A549 (cell line): ENCODE results near the gene RELL2. TPM values are rescaled to one million over a fixed set of nuclear protein-coding genes. Genes with fewer than 3 reads are reported as not detected.

Experiments used
- ATAC-seq, 2 experiments: fragments of 200-7000 bp in 1 of 2; fragments of >200 bp in 1 of 2; cut with Nextera tagmentation in 1 of 2; cut with Tn5 transposase in 1 of 2; 3 replicates each; pipeline versions ENCODE4 v1.8.0 to v1.9.1; 2018 to 2020; ENCODE audit warnings: mild to moderate bottlenecking in 1 of 2, moderate library complexity in 1 of 2
- CTCF ChIA-PET: fragments of 300-600 bp; sonication (Branson Sonifier 250); formaldehyde crosslinking; extraction: SDS; loops from one replicate; lab custom pipeline; 2021; ENCODE audit warnings: antibody characterized with exemption, inconsistent platforms; lab: Yijun Ruan, JAX
- POLR2A ChIA-PET: fragments of 350-600 bp; formaldehyde crosslinking; extraction: SDS; loops from one replicate; lab custom pipeline; 2021; ENCODE audit warnings: antibody characterized with exemption, inconsistent platforms; lab: Yijun Ruan, JAX
- DNase-seq, 2 experiments: peaks; one replicate each; pipeline versions ENCODE4 v3.0.0 to v3.0.0-alpha.2; 2011 to 2016; ENCODE audit warnings: low read depth in 1 of 2, low spot score in 1 of 2
- FAIRE-seq: peaks from 2 replicates; lab custom pipeline; 2011; peaks lifted over from hg19 to GRCh38; lab: Jason Lieb, UNC
- H3K27ac ChIP-seq, 2 experiments: fragments of >200 bp; sonication (Bioruptor Twin); formaldehyde crosslinking; 3 replicates each; pipeline ENCODE4 v1.5.1; 2016 to 2017
- H3K4me1 ChIP-seq: fragments of >200 bp; sonication (Bioruptor Twin); formaldehyde crosslinking; 3 replicates; pipeline ENCODE4 v1.6.1; 2016
- H3K4me2 ChIP-seq: fragments of >200 bp; sonication (Bioruptor Twin); formaldehyde crosslinking; 3 replicates; pipeline ENCODE4 v1.6.1; 2016
- H3K4me3 ChIP-seq: fragments of >200 bp; sonication (Bioruptor Twin); formaldehyde crosslinking; 3 replicates; pipeline ENCODE4 v1.5.1; 2016
- H3K9me3 ChIP-seq: fragments of >200 bp; sonication (Bioruptor Twin); formaldehyde crosslinking; 3 replicates; pipeline ENCODE4 v1.6.1; 2016
- CEBPB ChIP-seq, 2 experiments: fragments of >200 bp in 1 of 2; sonication (Bioruptor Twin) in 1 of 2; formaldehyde crosslinking in 1 of 2; IDR thresholded peaks; 2 replicates each; pipeline ENCODE4 v1.6.1; 2012 to 2016
- CHD4 ChIP-seq: fragments of 200-600 bp; sonication (generic); IDR thresholded peaks from 2 replicates; pipeline ENCODE4 v1.6.1; 2016; ENCODE audit warnings: antibody characterized with exemption, mild to moderate bottlenecking, borderline replicate concordance
- EHF ChIP-seq: fragments of 250-450 bp; sonication (Bioruptor Pico); IDR thresholded peaks from 2 replicates; pipeline ENCODE4 v1.5.0; 2020; ENCODE audit warnings: mild to moderate bottlenecking
- EHMT2 ChIP-seq: fragments of 200-600 bp; sonication (generic); IDR thresholded peaks from 2 replicates; pipeline ENCODE4 v1.6.1; 2016; ENCODE audit warnings: antibody characterized with exemption, low read depth, mild to moderate bottlenecking, moderate library complexity
- HDAC2 ChIP-seq: fragments of 200-600 bp; sonication (generic); IDR thresholded peaks from 2 replicates; pipeline ENCODE4 v1.6.1; 2016
- HEYL ChIP-seq: fragments of 250-450 bp; sonication (Bioruptor Pico); IDR thresholded peaks from 2 replicates; pipeline ENCODE4 v1.8.0; 2021; ENCODE audit warnings: mild to moderate bottlenecking, moderate library complexity
- HOXB5 ChIP-seq: fragments of 250-450 bp; sonication (Bioruptor Pico); IDR thresholded peaks from 2 replicates; pipeline ENCODE4 v1.5.0; 2020; ENCODE audit warnings: mild to moderate bottlenecking, moderate library complexity
- KDM1A ChIP-seq: fragments of 200-600 bp; sonication (generic); IDR thresholded peaks from 2 replicates; pipeline ENCODE4 v1.6.1; 2016; ENCODE audit warnings: low read depth, mild to moderate bottlenecking
- MAZ ChIP-seq: fragments of 150-350 bp; IDR thresholded peaks from 2 replicates; pipeline ENCODE4 v1.6.1; 2014; ENCODE audit warnings: antibody characterized with exemption, low read depth, low read length, borderline replicate concordance
- NPAS2 ChIP-seq: fragments of 250-450 bp; sonication (Bioruptor Pico); IDR thresholded peaks from 2 replicates; pipeline ENCODE4 v1.8.0; 2022; ENCODE audit warnings: mild to moderate bottlenecking, moderate library complexity, borderline replicate concordance
- NR3C1 ChIP-seq: fragments of >200 bp; sonication (Bioruptor Twin); formaldehyde crosslinking; IDR thresholded peaks from 3 replicates; pipeline ENCODE4 v1.6.1; 2017
- PHF8 ChIP-seq: fragments of 200-600 bp; sonication (generic); IDR thresholded peaks from 2 replicates; pipeline ENCODE4 v1.6.1; 2016; ENCODE audit warnings: low read depth, mild to moderate bottlenecking, antibody characterized with exemption, moderate library complexity, borderline replicate concordance
- RAD21 ChIP-seq, 2 experiments: fragments of >200 bp in 1 of 2; sonication (Bioruptor Twin) in 1 of 2; formaldehyde crosslinking in 1 of 2; IDR thresholded peaks in 1 of 2; conservative IDR thresholded peaks in 1 of 2; 2 replicates in 1 of 2; 3 replicates in 1 of 2; pipeline ENCODE4 v1.6.1; 2012 to 2018; ENCODE audit warnings: inconsistent platforms in 1 of 2
- SMC3 ChIP-seq: fragments of >200 bp; sonication (Bioruptor Twin); formaldehyde crosslinking; IDR thresholded peaks from 3 replicates; pipeline ENCODE4 v1.6.1; 2018; ENCODE audit warnings: inconsistent platforms
- ZC3H11A ChIP-seq: fragments of 450-650 bp; IDR thresholded peaks from 2 replicates; pipeline ENCODE4 v1.6.1; 2014; ENCODE audit warnings: antibody characterized with exemption, mild to moderate bottlenecking
- WGBS: methylation state at CpG from one replicate; pipeline ENCODE4 v1.1.6; 2017; ENCODE audit errors: missing lambda C conversion rate; 5-methylcytosine and 5-hydroxymethylcytosine counted together
- polyA plus RNA-seq, 4 experiments: library from polyadenylated mRNA; depleted of rRNA in 3 of 4; stranded (reverse); fragments of >200 nt; fragmentation: RNase III in 1 of 4; extraction: RNeasy Plus Mini Kit Qiagen cat#74134 plus additional on column Dnase treatment in 1 of 4; gene quantifications; 2 replicates in 3 of 4; 3 replicates in 1 of 4; pipeline ENCODE4 v1.2.3, GENCODE V29; 2011 to 2017
- TF ChIP-seq, protein P1 (sequence below): fragments of >200 bp; sonication (Bioruptor Twin); formaldehyde crosslinking; IDR thresholded peaks from 2 replicates; pipeline ENCODE4 v1.6.1; 2016
- TF ChIP-seq, protein P2 (sequence below): fragments of 450-650 bp; IDR thresholded peaks from 2 replicates; pipeline ENCODE4 v1.6.1; 2014; ENCODE audit warnings: antibody characterized with exemption
- TF ChIP-seq, protein P3 (sequence below): fragments of 150-350 bp; IDR thresholded peaks from 2 replicates; pipeline ENCODE4 v1.6.1; 2014; ENCODE audit warnings: low read depth, mild to moderate bottlenecking, low read length

Gene RELL2
- polyA plus RNA-seq, 2 of the 4 experiments (the other 2 are of a cell fraction) = 3.6 to 6.5 TPM

DNA sequence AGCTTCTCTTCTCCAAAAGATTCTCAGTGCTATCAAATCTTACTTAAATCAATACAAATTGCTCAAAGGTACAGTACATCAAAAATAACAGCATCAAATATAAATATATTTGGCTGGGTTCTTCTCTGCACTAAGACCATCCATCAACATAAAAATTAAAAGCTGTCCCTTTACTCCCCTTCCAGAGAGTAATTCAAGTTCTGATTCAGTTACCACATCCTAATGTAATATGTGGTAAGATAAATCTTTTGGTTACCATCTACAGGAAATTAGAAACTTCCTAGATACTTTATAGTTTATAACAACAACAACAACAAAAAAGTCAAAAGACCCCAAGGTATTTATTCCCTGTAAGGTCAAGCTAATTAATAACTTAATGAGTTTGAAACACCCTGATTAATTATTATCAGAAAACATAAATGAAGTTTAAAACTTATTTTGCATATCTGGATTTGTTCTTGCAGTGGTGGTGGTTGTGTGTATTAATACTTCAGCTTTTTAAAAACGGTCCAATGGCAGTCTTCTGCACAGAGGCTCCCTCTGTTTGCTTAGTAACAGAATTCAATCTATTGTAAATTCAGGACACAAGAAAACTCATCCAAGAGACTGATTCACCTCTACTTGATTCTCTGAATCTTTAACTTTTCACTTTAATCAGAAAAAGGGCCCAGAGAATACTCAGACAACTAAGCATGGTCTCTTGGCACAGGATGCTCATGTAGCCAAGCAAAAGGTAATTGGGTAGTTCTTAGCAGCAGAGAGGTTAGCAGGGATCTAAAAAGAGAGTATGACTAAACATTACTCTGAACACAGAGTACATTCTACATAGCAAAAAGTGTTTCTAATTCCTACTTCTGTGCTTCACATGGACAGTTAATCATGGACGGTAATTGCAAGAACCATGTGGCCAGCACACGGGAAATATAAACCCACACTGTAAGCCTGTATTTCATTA is 38.1 kb upstream of the RELL2 start:
- ATAC-seq (peak; percentile 28 to 57; a peak in 3 of 6 replicates), DNase-seq (no peak), FAIRE-seq (no peak)
- TF ChIP-seq KDM1A = no peak
- H3K9me3 ChIP-seq = no peaks in the 10 kb centered on the region
- H3K4me1 ChIP-seq = peaks cover 15% of the 10 kb centered on the region
- ChIA-PET POLR2A (no interaction called here), CTCF (interaction anchor here (0.6 to 9.1 kb wide), 6 partner anchors 9 to 774 kb away, joined by 3 to 85 read pairs (median 3); partner anchors contain the start of gene DIAPH1)
- no peak overlapping the region for H3K4me3 ChIP-seq
- no peak overlapping the region for H3K27ac ChIP-seq
- 63% methylated on average over 3 of the region's 3 CpGs for WGBS
- peak overlapping the region; percentile 10; the same call in 2 of the 3 replicates for H3K4me2 ChIP-seq

DNA sequence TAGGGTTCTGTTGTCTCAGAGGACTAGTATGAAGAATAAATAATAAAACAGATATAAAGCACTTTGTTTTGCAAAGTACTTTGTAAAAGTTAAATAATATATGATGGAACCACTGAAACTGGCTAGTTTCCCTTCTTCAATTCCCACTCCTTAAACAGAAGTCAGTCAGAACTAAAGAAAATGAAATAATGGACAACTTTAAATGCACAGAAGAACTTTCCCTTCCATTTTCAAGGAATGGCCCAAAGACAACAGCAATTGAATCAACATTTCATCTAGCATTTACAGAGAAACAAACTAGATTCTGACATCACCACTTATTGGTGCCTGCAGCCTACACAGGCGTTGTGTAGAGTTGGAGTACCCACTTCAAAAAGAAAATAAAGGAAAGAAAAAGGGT is 34.2 kb upstream of the RELL2 start:
- peaks cover 40% of the 10 kb centered on the region for H3K4me1 ChIP-seq
- DNase-seq = no peak
- TF ChIP-seq HOXB5 (no peak), SMC3 (no peak), HEYL (CRISPR knock-in tag) (no peak), ZC3H11A (no peak), CHD4 (no peak), EHF (CRISPR knock-in tag) (no peak), NPAS2 (CRISPR knock-in tag) (no peak), RAD21 (conservative IDR thresholded peaks at IDR 0.05 in 1 of 2, IDR thresholded peaks at IDR 0.05 in 1 of 2) (no peak), HDAC2 (no peak), KDM1A (no peak), CEBPB (IDR thresholded peaks at IDR 0.05) (no peak), PHF8 (no peak), EHMT2 (no peak), NR3C1 (no peak), MAZ (no peak)
- TF ChIP-seq, protein P1, sequence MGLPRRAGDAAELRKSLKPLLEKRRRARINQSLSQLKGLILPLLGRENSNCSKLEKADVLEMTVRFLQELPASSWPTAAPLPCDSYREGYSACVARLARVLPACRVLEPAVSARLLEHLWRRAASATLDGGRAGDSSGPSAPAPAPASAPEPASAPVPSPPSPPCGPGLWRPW = no peak
- TF ChIP-seq, protein P2, sequence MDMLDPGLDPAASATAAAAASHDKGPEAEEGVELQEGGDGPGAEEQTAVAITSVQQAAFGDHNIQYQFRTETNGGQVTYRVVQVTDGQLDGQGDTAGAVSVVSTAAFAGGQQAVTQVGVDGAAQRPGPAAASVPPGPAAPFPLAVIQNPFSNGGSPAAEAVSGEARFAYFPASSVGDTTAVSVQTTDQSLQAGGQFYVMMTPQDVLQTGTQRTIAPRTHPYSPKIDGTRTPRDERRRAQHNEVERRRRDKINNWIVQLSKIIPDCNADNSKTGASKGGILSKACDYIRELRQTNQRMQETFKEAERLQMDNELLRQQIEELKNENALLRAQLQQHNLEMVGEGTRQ = no peak
- TF ChIP-seq, protein P3, sequence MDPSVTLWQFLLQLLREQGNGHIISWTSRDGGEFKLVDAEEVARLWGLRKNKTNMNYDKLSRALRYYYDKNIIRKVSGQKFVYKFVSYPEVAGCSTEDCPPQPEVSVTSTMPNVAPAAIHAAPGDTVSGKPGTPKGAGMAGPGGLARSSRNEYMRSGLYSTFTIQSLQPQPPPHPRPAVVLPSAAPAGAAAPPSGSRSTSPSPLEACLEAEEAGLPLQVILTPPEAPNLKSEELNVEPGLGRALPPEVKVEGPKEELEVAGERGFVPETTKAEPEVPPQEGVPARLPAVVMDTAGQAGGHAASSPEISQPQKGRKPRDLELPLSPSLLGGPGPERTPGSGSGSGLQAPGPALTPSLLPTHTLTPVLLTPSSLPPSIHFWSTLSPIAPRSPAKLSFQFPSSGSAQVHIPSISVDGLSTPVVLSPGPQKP = no peak
- CTCF ChIA-PET = interaction anchor here (0.7 to 9.1 kb wide), 5 partner anchors 9 to 359 kb away, joined by 3 to 85 read pairs (median 3); partner anchors contain the start of gene DIAPH1
- H3K4me3 ChIP-seq = no peak overlapping the region
- no peaks in the 10 kb centered on the region for H3K9me3 ChIP-seq
- no peak for ATAC-seq
- FAIRE-seq = no peak
- POLR2A ChIA-PET = no interaction called here
- H3K4me2 ChIP-seq = no peak overlapping the region
- 93% methylated on average over 1 of the region's 1 CpG for WGBS
- H3K27ac ChIP-seq = no peak overlapping the region
